ENCODE results near the gene FNDC3B.

The FNDC3B gene

DNA sequence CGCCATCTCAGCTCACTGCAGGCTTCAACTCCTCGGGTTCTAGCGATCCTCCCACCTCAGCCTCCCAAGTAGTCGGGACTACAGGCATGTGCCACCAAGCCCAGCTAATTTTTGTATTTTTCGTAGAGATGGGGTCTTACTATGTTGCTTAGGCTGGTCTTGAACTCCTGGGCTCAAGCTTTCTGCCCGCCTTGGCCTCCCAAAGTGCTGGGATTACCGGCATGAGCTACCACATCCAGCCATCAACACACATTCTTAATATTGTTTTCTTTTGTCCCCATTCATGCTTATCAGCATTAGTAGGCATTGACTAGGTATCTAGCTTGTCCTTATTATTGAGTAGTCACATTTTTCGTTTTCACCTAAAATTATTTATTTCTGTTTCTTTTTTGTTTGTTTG is 240.6 kb downstream of the FNDC3B start:
- TF ChIP-seq, protein P1, sequence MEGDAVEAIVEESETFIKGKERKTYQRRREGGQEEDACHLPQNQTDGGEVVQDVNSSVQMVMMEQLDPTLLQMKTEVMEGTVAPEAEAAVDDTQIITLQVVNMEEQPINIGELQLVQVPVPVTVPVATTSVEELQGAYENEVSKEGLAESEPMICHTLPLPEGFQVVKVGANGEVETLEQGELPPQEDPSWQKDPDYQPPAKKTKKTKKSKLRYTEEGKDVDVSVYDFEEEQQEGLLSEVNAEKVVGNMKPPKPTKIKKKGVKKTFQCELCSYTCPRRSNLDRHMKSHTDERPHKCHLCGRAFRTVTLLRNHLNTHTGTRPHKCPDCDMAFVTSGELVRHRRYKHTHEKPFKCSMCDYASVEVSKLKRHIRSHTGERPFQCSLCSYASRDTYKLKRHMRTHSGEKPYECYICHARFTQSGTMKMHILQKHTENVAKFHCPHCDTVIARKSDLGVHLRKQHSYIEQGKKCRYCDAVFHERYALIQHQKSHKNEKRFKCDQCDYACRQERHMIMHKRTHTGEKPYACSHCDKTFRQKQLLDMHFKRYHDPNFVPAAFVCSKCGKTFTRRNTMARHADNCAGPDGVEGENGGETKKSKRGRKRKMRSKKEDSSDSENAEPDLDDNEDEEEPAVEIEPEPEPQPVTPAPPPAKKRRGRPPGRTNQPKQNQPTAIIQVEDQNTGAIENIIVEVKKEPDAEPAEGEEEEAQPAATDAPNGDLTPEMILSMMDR (IDR thresholded peaks at IDR 0.05): no peak

DNA sequence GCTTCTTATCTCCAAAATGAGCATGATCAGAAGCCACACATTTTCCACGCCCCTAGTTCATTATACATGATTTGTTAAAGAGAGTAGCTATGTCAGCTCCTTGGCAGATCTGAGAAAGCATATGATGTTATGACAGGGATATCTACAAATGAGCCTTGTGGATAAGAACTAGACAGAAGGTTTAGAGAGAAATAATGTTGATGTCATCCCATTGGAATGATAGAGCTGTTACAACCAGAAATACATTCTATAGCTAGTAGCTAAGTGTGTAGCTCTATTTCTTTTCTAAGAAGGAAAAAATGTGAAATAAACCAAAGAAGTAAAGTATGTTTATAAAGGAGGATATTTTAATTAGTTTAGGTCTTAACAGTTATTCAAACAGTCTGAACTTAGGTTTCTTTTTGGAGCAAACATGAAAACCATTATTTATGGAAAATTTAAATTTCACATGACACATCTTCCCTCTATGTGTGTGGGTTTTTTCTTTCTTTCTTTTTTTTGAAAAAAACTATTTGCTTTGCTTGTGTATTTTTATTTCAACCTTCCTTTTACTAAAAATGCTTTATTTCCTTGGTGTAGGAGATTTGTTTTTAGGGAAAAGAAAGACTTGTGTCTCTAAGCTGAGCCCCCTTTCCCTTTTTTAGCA is 241.2 kb downstream of the FNDC3B start:
- TF ChIP-seq, protein P1 (IDR thresholded peaks at IDR 0.05): no peak

DNA sequence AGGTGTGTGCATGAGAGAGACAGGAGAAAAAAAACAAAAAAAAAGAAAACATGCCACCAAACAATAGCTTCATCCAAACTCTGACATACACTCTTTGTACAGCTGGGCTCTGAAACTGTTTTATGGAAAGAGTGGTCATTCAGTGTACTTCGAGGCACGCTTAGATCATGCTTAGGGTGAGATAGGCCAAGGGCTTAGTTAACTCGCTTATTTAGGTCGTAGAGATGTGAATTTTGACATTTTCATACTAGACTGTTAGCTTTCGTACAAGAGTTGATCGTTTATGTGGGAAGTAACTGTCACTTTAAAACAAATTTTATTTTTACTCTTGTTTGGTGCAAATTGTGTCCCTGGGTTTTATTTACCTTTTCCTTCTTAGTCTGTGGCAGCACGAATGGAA is 242.5 kb downstream of the FNDC3B start:
- TF ChIP-seq, protein P1 (IDR thresholded peaks at IDR 0.05): no peak

DNA sequence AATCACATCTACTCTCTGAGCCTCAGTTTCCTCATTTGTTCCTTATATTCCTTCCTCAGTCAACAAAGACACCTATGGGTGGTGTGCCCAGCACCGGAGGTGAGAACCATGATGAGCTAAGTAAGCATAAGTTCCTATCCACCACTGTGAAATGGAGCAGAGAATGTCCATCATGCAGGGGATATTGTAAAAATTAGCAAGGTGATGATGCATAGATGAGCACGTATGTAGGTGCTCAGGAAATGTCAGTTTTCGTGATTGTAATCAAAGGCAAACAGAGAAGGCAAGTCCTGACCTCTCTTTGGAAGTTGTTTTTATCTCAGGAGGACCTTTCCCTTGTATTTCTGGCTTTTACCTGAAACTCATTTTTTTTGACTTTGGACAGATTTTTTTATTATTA is 243.5 kb downstream of the FNDC3B start:
- TF ChIP-seq, protein P1 (IDR thresholded peaks at IDR 0.05): no peak

DNA sequence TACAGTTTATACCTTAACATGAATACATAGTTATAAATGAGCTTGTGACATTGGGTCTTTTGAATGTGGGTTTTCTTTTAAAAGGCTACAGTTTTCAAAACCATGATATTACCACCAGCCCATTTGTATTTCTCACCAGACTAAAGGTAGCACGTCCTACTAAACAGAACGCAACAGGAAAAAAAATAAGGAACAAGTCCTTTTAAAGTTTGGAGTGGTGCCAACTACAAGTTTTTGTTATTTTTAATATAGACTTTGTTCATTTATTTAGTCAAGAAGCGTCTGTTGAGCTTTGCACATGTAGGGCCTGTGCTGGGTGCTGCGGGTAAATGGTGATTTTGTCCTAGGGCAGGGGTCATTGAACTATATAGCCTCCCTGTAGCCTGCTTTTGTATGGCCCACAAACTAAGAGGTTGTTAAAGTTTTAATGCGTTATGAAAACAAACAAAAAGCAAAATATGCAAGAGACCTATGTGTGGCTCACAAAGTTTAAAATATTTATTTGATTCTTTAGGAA is 244.5 kb downstream of the FNDC3B start:
- TF ChIP-seq, protein P1 (IDR thresholded peaks at IDR 0.05): no peak

DNA sequence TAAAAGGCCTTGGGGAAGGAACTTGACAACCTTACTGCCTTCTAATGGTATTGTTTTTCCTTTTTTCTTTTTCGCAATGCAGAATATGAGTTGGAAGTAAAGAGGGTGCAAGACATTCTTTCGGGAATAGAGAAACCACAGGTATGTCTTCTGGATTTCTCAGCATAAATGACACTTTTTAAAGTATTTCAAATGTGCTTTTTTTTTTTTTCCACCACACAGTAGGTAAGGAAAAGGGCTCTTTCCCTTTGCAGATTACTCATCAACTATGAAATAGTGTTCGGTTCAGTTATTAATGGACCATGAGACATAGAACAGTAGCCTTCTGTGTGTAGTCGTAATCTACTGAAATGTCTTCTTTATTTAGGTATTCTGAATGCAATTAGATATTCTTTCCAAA is 246.5 kb downstream of the FNDC3B start:
- TF ChIP-seq, protein P1 (IDR thresholded peaks at IDR 0.05): no peak

DNA sequence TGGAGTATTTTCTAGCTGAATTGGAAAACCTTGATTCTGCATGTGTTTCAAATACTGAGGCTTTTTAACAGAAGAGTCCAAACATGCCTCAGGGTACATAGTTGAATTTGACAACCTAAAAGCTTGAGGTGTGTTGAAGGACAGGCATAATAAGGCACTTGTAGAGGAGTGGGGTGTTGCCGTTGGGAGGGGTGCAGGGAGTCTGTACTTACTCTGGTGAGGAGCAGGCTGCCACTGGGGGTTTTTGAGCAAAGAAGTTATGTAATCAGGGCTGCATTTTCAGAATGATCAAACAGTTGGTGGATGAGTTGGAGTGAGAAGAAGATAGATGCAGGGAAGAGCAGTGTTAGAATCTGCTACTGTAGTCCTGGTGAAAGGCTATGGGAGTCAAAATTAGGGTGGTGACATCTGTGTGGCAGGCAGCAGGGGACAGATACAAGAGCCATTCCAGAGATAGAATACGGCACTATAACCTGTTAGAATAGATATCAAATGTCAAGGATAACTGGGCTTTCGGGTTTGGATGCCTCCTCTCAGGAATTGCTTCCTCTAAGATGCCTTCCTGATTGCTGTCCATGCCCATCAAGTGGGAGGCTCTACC is 247.3 kb downstream of the FNDC3B start:
- TF ChIP-seq, protein P1 (IDR thresholded peaks at IDR 0.05): no peak

Data from LNCAP (cell line).